ENCODE results near the gene FAM131B. TPM values are rescaled to one million over a fixed set of nuclear protein-coding genes. Genes with fewer than 3 reads are reported as not detected.
"Not testable (repeated sequence)": the region's sequence is repeated elsewhere in the genome, so short reads cannot be mapped to it uniquely, and the experiment has no call there.

FAM131B gene
- total RNA-seq, 1 donor from 2014 or later, result 6.6 TPM

DNA sequence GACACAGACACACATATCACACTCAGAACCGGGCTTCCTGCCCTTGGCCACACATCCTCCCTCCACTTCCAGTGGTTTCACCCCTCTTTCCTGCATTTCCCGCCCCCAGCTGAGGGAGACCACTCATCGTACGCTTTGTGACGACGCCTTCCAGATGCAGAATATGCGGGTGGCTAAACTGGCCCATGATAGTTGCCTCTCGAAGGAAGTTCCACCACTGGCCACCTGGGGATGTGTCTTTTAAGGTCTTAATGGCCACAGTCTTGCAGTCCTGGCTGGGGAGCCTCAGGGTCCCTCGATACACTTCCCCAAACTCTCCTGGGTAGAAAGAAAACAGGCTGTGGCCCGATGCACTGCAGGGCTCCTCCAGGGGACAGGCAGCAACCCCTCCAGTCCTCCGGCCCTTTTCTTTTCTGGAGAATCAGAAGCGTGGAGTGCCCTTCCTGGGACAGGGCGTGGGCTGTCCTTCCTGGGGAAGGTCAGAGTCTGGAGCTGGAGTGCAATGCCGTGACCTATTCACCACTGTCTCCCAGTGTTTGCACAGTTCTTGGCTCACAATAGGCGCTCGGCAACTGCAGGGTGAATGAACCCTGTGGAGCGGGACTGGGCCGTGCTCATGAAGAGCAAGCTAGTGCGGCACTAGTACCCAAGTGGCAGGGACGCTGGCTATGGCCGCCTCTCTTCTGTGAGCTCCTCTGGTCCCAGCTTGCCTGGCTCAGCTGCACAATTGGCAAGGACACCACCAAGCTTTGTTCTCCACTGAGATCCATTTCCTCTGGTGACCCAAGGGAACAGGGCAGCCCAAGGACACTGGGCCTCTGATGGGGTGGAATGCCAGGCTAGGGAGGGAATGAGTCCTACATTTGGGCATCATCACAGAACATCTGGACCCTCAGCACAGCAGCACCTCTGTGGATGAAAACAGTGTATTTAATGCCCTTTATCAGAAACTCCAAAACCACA, 33.0 kb upstream of the FAM131B start:
- DNase-seq (ENCODE audit: low spot score), result peak; percentile 73

GRCh38 chr7:143394777-143395176, 32.3 kb upstream of the FAM131B start:
- no peak for DNase-seq (ENCODE audit: low spot score)

DNA sequence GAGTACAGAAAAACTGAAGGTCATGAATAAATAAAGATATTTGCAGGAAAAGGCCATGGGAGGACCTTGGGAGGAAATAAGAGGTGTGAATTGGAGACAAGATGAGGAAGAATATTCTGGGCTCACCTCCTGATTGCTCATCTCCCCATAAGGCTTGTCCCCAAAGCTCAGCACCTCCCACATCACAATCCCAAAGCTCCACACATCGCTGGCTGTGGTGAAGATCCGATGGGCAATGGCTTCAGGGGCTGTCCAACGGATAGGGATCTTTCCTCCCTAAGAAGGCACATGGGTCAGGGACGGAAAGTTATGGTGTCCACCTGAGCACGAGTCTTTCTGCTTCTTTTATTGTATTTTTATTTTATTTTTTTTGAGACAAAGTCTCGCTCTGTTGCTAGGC, 31.6 kb upstream of the FAM131B start:
- DNase-seq (ENCODE audit: low spot score), result no peak

DNA sequence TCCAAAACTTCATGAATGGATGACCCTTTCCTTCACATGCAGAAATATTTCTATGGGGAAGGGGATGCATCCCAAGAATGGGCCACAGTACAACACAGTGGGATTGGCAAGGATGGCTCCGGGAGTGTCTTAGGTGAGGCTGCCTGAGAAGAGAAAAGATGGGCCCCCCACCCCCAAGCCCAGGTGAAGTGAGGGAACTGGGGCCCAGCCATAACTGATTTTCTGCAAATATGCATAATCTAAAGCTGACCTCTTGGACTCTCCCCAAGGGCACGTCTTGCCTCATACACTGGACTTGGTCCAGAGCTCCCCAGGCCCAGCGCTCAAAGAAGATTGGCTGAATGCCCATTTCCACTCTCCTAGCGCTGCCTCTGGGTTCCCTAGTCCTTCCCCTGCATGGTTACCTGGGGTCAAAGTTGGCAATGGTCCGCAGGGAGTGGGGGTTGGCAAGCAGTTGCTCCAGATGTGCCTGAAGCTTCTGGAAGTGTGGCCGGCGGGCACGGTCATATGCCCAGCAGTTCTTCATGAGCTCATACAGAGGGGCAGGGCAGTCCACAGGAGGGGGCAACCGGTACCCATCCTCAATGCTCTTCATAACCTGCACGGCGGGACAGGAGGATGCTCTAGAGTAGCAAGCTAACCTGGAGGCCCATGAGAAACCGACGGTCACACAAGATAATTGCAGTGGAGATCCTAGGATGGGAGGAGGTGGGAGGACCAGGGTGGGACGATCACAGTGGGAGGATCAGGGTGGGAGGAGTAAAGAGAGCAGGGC, 30.9 kb upstream of the FAM131B start:
- no peak for DNase-seq (ENCODE audit: low spot score)

DNA sequence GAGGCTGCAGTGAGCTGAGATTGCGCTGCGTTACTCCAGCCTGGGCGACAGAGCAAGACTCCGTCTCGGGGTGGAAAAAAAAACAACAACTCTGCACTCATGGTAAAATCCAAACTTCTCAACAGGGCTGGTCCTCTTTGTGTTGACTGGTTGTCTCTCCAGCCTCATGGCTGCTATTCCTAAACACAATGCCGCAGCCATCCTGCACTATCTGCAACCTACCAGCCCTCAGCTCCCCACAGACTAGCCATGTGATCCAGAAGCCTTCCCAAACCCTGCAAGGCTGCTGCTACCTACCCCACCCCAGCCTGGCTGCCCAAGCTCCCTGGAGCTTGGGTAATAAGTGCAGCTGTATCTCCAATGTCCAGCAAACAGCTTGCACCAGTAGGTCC, 30.4 kb upstream of the FAM131B start:
- no peak for DNase-seq (ENCODE audit: low spot score)

GRCh38 chr7:143392427-143392826, 29.9 kb upstream of the FAM131B start:
- DNase-seq (ENCODE audit: low spot score), result not testable (repeated sequence)

- DNase-seq (ENCODE audit: low spot score), result peak; percentile 63
These were observed 29.2 kb upstream of the FAM131B start for GRCh38 chr7:143391462-143392404.

- DNase-seq (ENCODE audit: low spot score), result no peak
These were observed 28.3 kb upstream of the FAM131B start for GRCh38 chr7:143390773-143391317.

GRCh38 chr7:143390104-143390772, 27.7 kb upstream of the FAM131B start:
- DNase-seq (ENCODE audit: low spot score), result no peak

GRCh38 chr7:143389316-143390103, 27.0 kb upstream of the FAM131B start:
- no peak for DNase-seq (ENCODE audit: low spot score)

DNA sequence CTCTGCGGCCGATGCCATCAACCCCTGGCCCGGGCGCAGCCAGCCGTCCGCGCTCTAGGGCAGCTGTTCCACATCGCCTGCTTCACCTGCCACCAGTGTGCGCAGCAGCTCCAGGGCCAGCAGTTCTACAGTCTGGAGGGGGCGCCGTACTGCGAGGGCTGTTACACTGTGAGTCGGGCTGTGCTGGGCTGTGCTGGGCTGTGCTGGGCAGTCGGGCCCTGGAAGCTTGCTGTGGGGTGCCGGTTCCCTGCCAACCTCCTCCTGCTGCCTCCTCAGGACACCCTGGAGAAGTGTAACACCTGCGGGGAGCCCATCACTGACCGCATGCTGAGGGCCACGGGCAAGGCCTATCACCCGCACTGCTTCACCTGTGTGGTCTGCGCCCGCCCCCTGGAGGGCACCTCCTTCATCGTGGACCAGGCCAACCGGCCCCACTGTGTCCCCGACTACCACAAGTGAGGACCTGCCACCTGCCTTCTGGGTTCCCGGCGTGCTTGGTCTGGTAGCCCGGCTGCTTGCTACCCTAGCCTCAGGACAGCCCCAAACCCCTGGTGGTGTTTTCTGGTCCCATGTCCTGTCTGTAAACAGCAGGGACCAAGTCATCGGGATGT, 26.1 kb upstream of the FAM131B start:
- no peak for DNase-seq (ENCODE audit: low spot score)

DNA sequence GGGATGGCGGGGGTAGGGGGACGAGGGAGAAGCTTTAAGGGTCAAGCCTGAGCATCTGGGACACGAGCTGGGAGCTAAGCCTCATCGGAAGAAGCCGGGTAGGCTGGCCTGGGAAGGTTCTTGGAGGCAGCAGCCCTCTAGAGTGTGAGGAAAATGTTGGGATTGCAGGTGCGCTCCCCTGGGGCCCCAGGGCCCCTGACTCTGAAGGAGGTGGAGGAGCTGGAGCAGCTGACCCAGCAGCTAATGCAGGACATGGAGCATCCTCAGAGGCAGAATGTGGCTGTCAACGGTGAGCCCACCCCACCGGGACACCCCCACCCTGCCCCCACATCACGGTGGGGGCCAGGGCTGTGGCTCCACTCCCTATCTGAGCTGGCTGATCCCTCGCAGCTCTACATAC, 25.5 kb upstream of the FAM131B start:
- DNase-seq (ENCODE audit: low spot score), result no peak

DNA sequence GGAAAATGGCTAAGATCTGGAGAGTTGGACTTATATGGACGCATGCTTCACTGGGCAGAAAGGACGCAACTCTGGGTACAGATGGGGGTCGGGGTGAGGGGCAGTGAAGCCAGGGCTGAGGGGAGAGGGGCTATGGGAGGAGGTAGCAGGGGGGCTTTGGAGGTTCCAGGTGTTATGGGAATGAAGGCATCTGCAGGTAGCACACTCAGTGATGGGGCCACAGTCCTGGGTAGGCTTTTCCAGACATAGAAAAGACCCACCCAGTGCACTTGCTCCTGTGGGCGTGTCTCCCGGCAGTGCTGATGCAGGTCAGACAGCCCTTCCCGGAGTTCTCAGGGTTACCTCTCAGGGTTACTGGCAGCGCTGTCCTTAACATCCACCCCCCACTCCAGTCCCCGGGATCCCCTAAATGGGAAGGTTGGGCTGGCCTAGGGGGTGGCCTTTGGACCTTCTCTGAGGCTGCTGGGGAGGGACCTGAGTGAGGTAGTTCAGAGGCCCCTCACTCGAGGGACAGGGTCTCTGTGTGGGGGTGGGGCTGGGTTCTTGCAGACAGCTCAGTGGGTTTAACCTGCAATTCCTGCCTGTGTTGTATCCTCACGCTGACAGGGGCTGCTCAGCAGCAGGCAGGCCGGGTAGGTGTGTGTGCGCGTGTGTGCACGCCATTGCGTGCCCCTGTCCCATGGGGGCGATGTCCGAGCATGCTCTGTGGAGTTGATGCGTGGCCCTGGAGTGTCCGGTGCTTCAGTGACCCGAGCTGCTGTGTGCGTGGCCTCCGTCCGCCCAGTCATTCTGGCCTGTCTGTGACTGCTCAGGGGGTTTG, 24.9 kb upstream of the FAM131B start:
- DNase-seq (ENCODE audit: low spot score), result no peak

DNA sequence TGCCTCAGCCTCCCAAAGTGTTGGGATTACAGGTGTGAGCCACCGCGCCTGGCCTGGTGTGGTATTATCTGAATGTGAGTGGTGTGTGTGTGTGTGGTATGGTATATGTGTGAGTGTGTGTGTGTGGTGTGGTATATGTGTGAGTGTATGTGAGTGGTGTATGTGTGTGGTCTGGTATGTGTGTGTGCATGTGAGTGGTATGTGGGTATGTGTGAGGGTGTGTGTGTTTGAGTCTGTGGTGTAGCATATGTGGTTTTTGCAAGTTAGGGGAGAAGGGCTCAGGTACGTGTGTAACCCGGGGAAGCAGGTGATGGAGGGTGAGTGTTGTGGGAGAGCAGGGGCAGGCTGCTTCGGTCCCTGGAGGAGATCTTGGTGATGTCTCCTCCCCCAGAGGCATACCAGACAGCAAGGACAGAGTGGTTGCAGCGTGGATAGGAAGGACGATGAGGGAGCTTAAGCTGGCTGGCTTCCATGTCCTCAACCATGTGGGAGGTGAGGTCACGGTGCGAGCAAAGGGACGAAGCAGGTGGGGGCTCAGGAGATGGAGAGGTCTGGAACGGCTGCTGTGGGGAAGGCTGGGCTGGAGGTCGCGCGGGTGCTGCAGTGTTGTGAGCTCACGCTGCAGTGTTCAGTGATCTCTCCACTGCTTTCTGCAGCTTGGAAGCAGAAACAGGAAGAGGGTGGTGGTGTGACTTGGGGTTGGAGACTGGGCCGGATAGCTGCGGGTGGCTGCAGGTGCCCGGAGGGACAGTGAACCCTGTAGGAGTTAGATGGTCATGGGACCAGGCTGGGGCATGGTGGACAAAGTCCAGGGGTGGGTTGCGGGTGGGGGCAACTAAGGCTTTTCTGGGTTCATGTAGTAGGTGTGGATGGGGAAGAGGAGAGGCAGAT, 23.6 kb upstream of the FAM131B start:
- peak; percentile 62 for DNase-seq (ENCODE audit: low spot score)

DNA sequence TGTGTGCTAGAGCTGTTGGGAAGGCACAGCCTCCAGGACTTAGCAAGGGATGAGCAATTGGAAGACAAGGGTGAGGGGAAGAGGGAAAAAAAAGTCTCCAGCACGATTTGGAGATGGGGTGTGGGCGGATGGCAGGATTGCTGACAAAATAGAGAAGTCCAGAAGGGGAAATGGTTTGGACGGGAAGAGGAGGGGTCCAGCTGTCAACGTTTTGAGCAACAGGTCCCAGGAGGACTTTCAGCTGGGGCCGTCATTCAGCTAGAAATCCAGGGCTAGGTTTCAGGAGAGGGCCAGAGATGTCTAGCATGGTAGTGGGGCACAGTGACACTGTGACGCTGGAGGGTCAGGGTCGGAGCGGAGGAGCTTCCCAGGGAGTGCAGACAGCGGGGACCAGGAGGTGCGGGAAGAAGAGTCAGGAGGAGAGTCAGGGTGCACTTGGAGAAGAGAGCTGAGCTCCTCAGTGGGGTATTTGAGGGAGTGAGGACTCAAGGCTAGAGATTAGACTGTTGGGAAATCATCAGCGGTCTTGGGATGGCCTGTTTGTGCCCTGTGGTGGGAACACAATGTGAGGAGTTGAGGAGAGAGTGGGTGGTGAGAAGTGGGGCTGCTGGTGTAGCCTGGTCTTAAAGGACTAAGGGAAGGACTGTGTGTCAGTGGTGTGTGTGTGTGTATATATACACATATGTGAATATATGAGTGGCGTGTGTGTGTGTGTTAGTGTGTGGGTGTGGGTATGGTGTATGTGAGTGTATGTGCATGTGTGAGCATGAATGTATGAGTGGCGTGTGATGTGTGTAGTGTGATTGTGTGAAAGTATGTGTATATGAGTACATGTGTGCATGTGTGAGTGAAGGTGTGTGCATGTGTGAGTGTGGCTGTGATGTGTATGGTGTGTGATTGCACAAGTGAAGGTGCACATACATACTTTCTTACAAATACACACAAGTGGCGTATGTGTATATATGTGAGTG, 22.4 kb upstream of the FAM131B start:
- DNase-seq (ENCODE audit: low spot score), result no peak

DNA sequence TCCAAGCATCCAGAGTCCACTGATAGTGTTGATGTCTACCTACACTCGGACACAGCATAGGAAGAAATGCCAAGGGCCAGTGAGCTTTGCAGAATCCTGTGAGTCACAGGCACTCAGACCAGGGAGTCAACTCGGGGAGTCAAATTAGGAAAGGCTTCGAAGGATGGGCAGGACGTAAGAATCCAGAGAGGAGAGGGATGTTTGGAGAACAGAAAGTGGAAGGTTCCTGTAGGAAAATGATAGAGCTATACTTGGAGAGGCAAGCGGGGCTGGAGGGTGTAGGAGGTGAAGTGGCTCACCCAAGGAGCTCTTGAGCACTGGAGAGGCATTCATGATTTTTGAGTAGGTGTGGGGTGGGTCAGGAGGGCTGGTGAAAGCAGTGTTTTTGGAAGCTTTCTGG, 21.6 kb upstream of the FAM131B start:
- DNase-seq (ENCODE audit: low spot score), result no peak

DNA sequence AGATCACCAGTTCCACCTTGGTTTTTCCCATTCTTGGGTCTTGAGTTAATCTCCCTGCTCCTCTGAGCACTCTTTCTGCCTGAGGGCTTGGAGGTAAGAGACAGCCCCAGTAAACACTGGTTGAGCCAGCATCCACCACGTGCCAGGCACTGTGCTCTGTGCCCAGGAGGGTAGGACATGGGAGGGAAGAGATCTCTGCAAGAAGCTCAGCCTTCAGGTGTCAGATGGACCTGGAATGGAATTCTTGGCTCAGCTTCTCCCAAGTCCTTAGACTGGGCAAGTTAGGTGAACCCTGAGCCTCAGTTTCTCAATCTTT, 21.1 kb upstream of the FAM131B start:
- DNase-seq (ENCODE audit: low spot score), result no peak
